Measurements from ENCODE around the gene RFESD. TPM values are rescaled to one million over a fixed set of nuclear protein-coding genes. Genes with fewer than 3 reads are reported as not detected.

RFESD gene
- total and polyA plus RNA-seq, 2 of the 13 experiments (the other 11 are each of a cell fraction or from before 2014, with no cell fraction given) = 1.1 to 2.2 TPM

- no peak for FAIRE-seq
- no peak overlapping the region for H3K4me3 ChIP-seq (replicated peaks in 1 of 3; ENCODE audit: insufficient read depth in 1 of 3, low read depth in 2 of 3, low read length in 3 of 3)
- ChIA-PET POLR2A (no interaction called here), CTCF (ENCODE audit: low intra/inter-chr PET ratio, low total read pairs) (no interaction called here)
- no peaks in the 10 kb centered on the region for H3K36me3 ChIP-seq (replicated peaks in 1 of 2; ENCODE audit: control insufficient read depth in 1 of 2, insufficient read depth in 2 of 2, low read length in 2 of 2)
- no TSS peak for BruUV-seq (replicated peaks)
- DNase-seq (ENCODE audit: low spot score) = no peak
- no peaks in the 10 kb centered on the region for H3K27me3 ChIP-seq (ENCODE audit: control insufficient read depth in 1 of 2, insufficient read depth in 2 of 2, low read length in 2 of 2)
- H3K79me2 ChIP-seq (ENCODE audit: insufficient read depth, low read length) = no peaks in the 10 kb centered on the region
- peaks cover 28% of the 10 kb centered on the region for H3K4me1 ChIP-seq (ENCODE audit: insufficient read depth, low read length)
- intact Hi-C loops (cut with micrococcal nuclease; ENCODE audit: unreplicated experiment) = loop anchor here (5.0 to 10.0 kb wide), 4 partner anchors 82 to 945 kb away; partner anchors contain the start of genes ARSK, RHOBTB3 and SKIC3
- no peak for ATAC-seq
- TF ChIP-seq CENPT (CRISPR knock-in tag; IDR thresholded peaks at IDR 0.05; ENCODE audit: low read depth) = no peak
- TF ChIP-seq XRCC5 (optimal IDR thresholded peaks at IDR 0.05; ENCODE audit: low read length) = no peak
- no peak overlapping the region for H3K27ac ChIP-seq (ENCODE audit: extremely low read length, insufficient read depth, low read length)
- no peaks in the 10 kb centered on the region for H3K9me3 ChIP-seq (ENCODE audit: low read length)
- in situ Hi-C loops (cut with HindIII; ENCODE audit: extremely low pct_ligation_motif_present, low pct_unique_long_range_greater_than_20kb) = loop anchor here (25.0 kb wide), 1 partner anchor 687 kb away; no protein-coding TSS in a partner anchor
- H3K4me2 ChIP-seq (ENCODE audit: low read depth, low read length) = no peak overlapping the region
- no peak overlapping the region for H2AFZ ChIP-seq (ENCODE audit: low read length)
- no peak overlapping the region for H3K9ac ChIP-seq (ENCODE audit: insufficient read depth, low read depth, low read length)
- no peaks in the 10 kb centered on the region for H4K20me1 ChIP-seq (ENCODE audit: insufficient read depth, low read length)
Measured at GRCh38 chr5:95649842-95650620, 3.5 kb downstream of the RFESD start.

GRCh38 chr5:95652849-95653248, 6.3 kb downstream of the RFESD start:
- no peak overlapping the region for H3K4me3 ChIP-seq (replicated peaks in 1 of 3; ENCODE audit: insufficient read depth in 1 of 3, low read depth in 2 of 3, low read length in 3 of 3)
- no peak overlapping the region for H3K9ac ChIP-seq (ENCODE audit: insufficient read depth, low read depth, low read length)
- no peak for TF ChIP-seq FOXP1 (IDR thresholded peaks at IDR 0.05)
- TF ChIP-seq FOXP1 (CRISPR knock-in tag; IDR thresholded peaks at IDR 0.05) = no peak
- no peak for TF ChIP-seq ZFP91 (CRISPR knock-in tag; IDR thresholded peaks at IDR 0.05; ENCODE audit: borderline replicate concordance)
- no peak for TF ChIP-seq KDM6A (CRISPR knock-in tag; IDR thresholded peaks at IDR 0.05; ENCODE audit: low read depth)
- no peak for TF ChIP-seq ZBTB1 (CRISPR knock-in tag; IDR thresholded peaks at IDR 0.05; ENCODE audit: borderline replicate concordance)
- no peak for TF ChIP-seq KMT2B (CRISPR knock-in tag; IDR thresholded peaks at IDR 0.05)
- TF ChIP-seq SMYD3 (CRISPR knock-in tag; IDR thresholded peaks at IDR 0.05) = no peak
- in situ Hi-C loops (cut with HindIII; ENCODE audit: extremely low pct_ligation_motif_present, low pct_unique_long_range_greater_than_20kb) (no loop called here), intact Hi-C loops (cut with micrococcal nuclease; ENCODE audit: unreplicated experiment) (no loop called here)
- CTCF ChIA-PET (ENCODE audit: low intra/inter-chr PET ratio, low total read pairs) = no interaction called here
- no peak for FAIRE-seq
- no peaks in the 10 kb centered on the region for H3K36me3 ChIP-seq (replicated peaks in 1 of 2; ENCODE audit: control insufficient read depth in 1 of 2, insufficient read depth in 2 of 2, low read length in 2 of 2)
- H3K27ac ChIP-seq (ENCODE audit: extremely low read length, insufficient read depth, low read length) = no peak overlapping the region
- no peaks in the 10 kb centered on the region for H3K9me3 ChIP-seq (ENCODE audit: low read length)
- H4K20me1 ChIP-seq (ENCODE audit: insufficient read depth, low read length) = no peaks in the 10 kb centered on the region
- DNase-seq (ENCODE audit: low spot score) = no peak
- WGBS (ENCODE audit: low lambda C conversion rate) = 59% methylated on average over 1 of the region's 1 CpG
- no TSS peak for BruUV-seq (replicated peaks)
- H3K27me3 ChIP-seq (ENCODE audit: control insufficient read depth in 1 of 2, insufficient read depth in 2 of 2, low read length in 2 of 2) = no peaks in the 10 kb centered on the region
- no peak for ATAC-seq
- no peak overlapping the region for H3K4me2 ChIP-seq (ENCODE audit: low read depth, low read length)
- H3K79me2 ChIP-seq (ENCODE audit: insufficient read depth, low read length) = no peaks in the 10 kb centered on the region
- POLR2A ChIA-PET = no interaction called here
- H3K4me1 ChIP-seq (ENCODE audit: insufficient read depth, low read length) = peaks cover 4% of the 10 kb centered on the region
- no peak overlapping the region for H2AFZ ChIP-seq (ENCODE audit: low read length)
